K562 (cell line): ENCODE results near the gene CDH7. TPM values are rescaled to one million over a fixed set of nuclear protein-coding genes. Genes with fewer than 3 reads are reported as not detected.

ENCODE experiments used
- ATAC-seq: fragments of 200-7000 bp; cut with Tn5 transposase; 3 replicates; pipeline ENCODE4 v1.9.1; 2020; ENCODE audit warnings: moderate library complexity
- BruUV-seq: library from RNA; stranded (reverse); fragments of 400-500 nt; replicated peaks from 2 replicates; lab custom pipeline; 2021; lab: Mats Ljungman, UMichigan
- CTCF ChIA-PET: fragments of 300-600 bp; formaldehyde crosslinking; extraction: SDS; loops from one replicate; lab custom pipeline; 2021; ENCODE audit warnings: low intra/inter-chr PET ratio; lab: Yijun Ruan, JAX
- POLR2A ChIA-PET: fragments of 300-600, 350-650 bp; sonication (Branson Sonifier 250); formaldehyde crosslinking; extraction: SDS; loops from one replicate; lab custom pipeline; 2021; ENCODE audit warnings: antibody characterized with exemption, inconsistent platforms; lab: Yijun Ruan, JAX
- DNase-seq, 4 experiments: peaks; one replicate each; pipeline versions ENCODE4 v3.0.0 to v3.0.0-alpha.2; 2011 to 2018; ENCODE audit warnings: low spot score in 3 of 4, mixed read lengths in 3 of 4; ENCODE audit errors: extremely low read depth in 1 of 4
- FAIRE-seq: peaks from 2 replicates; lab custom pipeline; 2011; peaks lifted over from hg19 to GRCh38; lab: Jason Lieb, UNC
- H2AFZ ChIP-seq: 2 replicates; pipeline ENCODE4 v1.6.0; 2011; ENCODE audit warnings: low read depth, low read length, control low read depth, inconsistent platforms
- H3K27ac ChIP-seq: fragments of 200-600 bp; 3 replicates; pipeline ENCODE4 v1.8.0; 2011; ENCODE audit warnings: low read depth, mild to moderate bottlenecking, control low read depth, inconsistent platforms, low read length, moderate library complexity, mixed read lengths; ENCODE audit errors: extremely low read depth
- H3K27me3 ChIP-seq, 2 experiments: fragments of 300-600 bp in 1 of 2; 2 replicates in 1 of 2; 3 replicates in 1 of 2; pipeline versions ENCODE4 v1.6.0 to v1.8.0; 2011; ENCODE audit warnings: inconsistent platforms in 2 of 2, low read length in 2 of 2, mild to moderate bottlenecking in 1 of 2, mixed read lengths in 1 of 2, moderate library complexity in 1 of 2; ENCODE audit not compliant: control insufficient read depth in 2 of 2, insufficient read depth in 2 of 2
- H3K36me3 ChIP-seq: fragments of 300-600 bp; 3 replicates; pipeline ENCODE4 v1.8.0; 2011; ENCODE audit warnings: mild to moderate bottlenecking, low read length, inconsistent platforms; ENCODE audit not compliant: control insufficient read depth, insufficient read depth
- H3K4me1 ChIP-seq, 2 experiments: fragments of 200-600 bp in 1 of 2; replicated peaks in 1 of 2; 2 replicates in 1 of 2; 3 replicates in 1 of 2; pipeline versions ENCODE4 v1.5.1 to v1.8.0; 2011; ENCODE audit warnings: inconsistent platforms in 2 of 2, low read length in 2 of 2, mild to moderate bottlenecking in 1 of 2, mixed read lengths in 1 of 2, moderate library complexity in 1 of 2; ENCODE audit not compliant: control insufficient read depth in 2 of 2, insufficient read depth in 2 of 2
- H3K4me2 ChIP-seq: 2 replicates; pipeline ENCODE4 v1.6.1; 2011; ENCODE audit warnings: low read length, control low read depth, inconsistent platforms, mixed read lengths; ENCODE audit not compliant: insufficient read depth
- H3K4me3 ChIP-seq: fragments of 200-600 bp; sonication (generic), shearing (Covaris generic); 2 replicates; pipeline ENCODE4 v1.5.1; 2016; ENCODE audit warnings: control low read depth, inconsistent platforms
- H3K79me2 ChIP-seq: fragments of 200-600 bp; 3 replicates; pipeline ENCODE4 v1.8.0; 2011; ENCODE audit warnings: low read length, inconsistent platforms; ENCODE audit not compliant: control insufficient read depth, insufficient read depth
- H3K9ac ChIP-seq, 2 experiments: 2 replicates each; pipeline versions ENCODE4 v1.6.0 to v1.6.1; 2011; ENCODE audit warnings: low read depth in 2 of 2, low read length in 2 of 2, control low read depth in 1 of 2, inconsistent platforms in 1 of 2, mild to moderate bottlenecking in 1 of 2, mixed read lengths in 1 of 2; ENCODE audit not compliant: insufficient read depth in 1 of 2
- H3K9me1 ChIP-seq: one replicate; pipeline ENCODE4 v1.6.0; 2011; ENCODE audit warnings: inconsistent platforms, mild to moderate bottlenecking, low read length, moderate library complexity; ENCODE audit not compliant: control insufficient read depth, insufficient read depth
- H3K9me3 ChIP-seq: replicated peaks from 2 replicates; pipeline ENCODE4 v1.5.1; 2011; ENCODE audit warnings: low read depth, low read length, inconsistent platforms; ENCODE audit not compliant: control insufficient read depth, insufficient read depth
- H4K20me1 ChIP-seq: replicated peaks from 2 replicates; pipeline ENCODE4 v1.6.1; 2011; ENCODE audit warnings: low read length, inconsistent platforms, mixed read lengths; ENCODE audit not compliant: control insufficient read depth, insufficient read depth
- ATF2 ChIP-seq: sonication (generic); formaldehyde crosslinking; IDR thresholded peaks from 2 replicates; pipeline ENCODE4 v1.8.1; 2022; ENCODE audit warnings: missing genetic modification reagents
- CBFA2T2 ChIP-seq: fragments of 450-650 bp; conservative IDR thresholded peaks from 2 replicates; pipeline ENCODE4 v1.6.1; 2017; ENCODE audit warnings: mild to moderate bottlenecking
- CEBPG ChIP-seq, 3 experiments: fragments of 200-800 bp in 1 of 3; sonication (Bioruptor generic) in 1 of 3; sonication (generic) in 1 of 3; formaldehyde crosslinking in 1 of 3; IDR thresholded peaks in 2 of 3; conservative IDR thresholded peaks in 1 of 3; 2 replicates each; pipeline versions ENCODE4 v1.6.1 to v1.8.0; 2016 to 2022; ENCODE audit warnings: missing compliant biosample characterization in 2 of 3, missing genetic modification characterization in 2 of 3, mild to moderate bottlenecking in 1 of 3, missing genetic modification reagents in 1 of 3
- IFI16 ChIP-seq: fragments of 250-450 bp; sonication (Bioruptor Pico); IDR thresholded peaks from 2 replicates; pipeline ENCODE4 v2.1.2; 2022; ENCODE audit warnings: mild to moderate bottlenecking, inconsistent platforms
- LEF1 ChIP-seq: fragments of 450-650 bp; IDR thresholded peaks from 2 replicates; pipeline ENCODE4 v1.6.1; 2016; ENCODE audit warnings: mild to moderate bottlenecking
- MITF ChIP-seq: IDR thresholded peaks from 2 replicates; pipeline ENCODE4 v1.6.1; 2014; ENCODE audit warnings: antibody characterized with exemption
- NFE2 ChIP-seq: IDR thresholded peaks from 2 replicates; pipeline ENCODE4 v1.6.1; 2014; ENCODE audit warnings: antibody characterized with exemption, low read depth
- PML ChIP-seq: IDR thresholded peaks from 2 replicates; pipeline ENCODE4 v1.6.1; 2012; ENCODE audit warnings: low read length, inconsistent platforms
- PURB ChIP-seq: sonication (generic); formaldehyde crosslinking; IDR thresholded peaks from 2 replicates; pipeline ENCODE4 v1.9.0; 2021; ENCODE audit warnings: low read depth, mild to moderate bottlenecking, missing genetic modification reagents
- SP1 ChIP-seq: sonication (generic); formaldehyde crosslinking; IDR thresholded peaks from 2 replicates; pipeline ENCODE4 v1.8.1; 2022; ENCODE audit warnings: mild to moderate bottlenecking, missing genetic modification reagents
- WHSC1 ChIP-seq: IDR thresholded peaks from one replicate; pipeline ENCODE4 v1.6.1; 2012; ENCODE audit warnings: low read length, control low read depth, inconsistent platforms
- ZBTB9 ChIP-seq: fragments of 450-650 bp; formaldehyde crosslinking; IDR thresholded peaks from 2 replicates; pipeline ENCODE4 v1.4.0; 2020; ENCODE audit warnings: mild to moderate bottlenecking, moderate library complexity
- ZNF395 ChIP-seq: fragments of 200-800 bp; sonication (Bioruptor generic); IDR thresholded peaks from 2 replicates; pipeline ENCODE4 v1.6.1; 2017; ENCODE audit warnings: missing genetic modification characterization, missing compliant biosample characterization
- ZNF695 ChIP-seq: fragments of 450-650 bp; formaldehyde crosslinking; IDR thresholded peaks from 2 replicates; pipeline ENCODE4 v1.4.0; 2020; ENCODE audit warnings: mild to moderate bottlenecking, moderate library complexity
- WGBS: fragments of 100-300 bp; shearing (Covaris generic); methylation state at CpG from one replicate; pipeline ENCODE4 v1.1.6; 2016; ENCODE audit warnings: low coverage, mixed read lengths; ENCODE audit not compliant: insufficient coverage; ENCODE audit errors: missing lambda C conversion rate; 5-methylcytosine and 5-hydroxymethylcytosine counted together
- in situ Hi-C: fragments of 300-500 bp; cut with MboI; formaldehyde crosslinking; loops from 4 replicates; pipeline ENCODE4 v1.15.0; 2018; ENCODE audit warnings: inconsistent platforms, mixed read lengths
- intact Hi-C: fragments of 100-400 bp; cut with micrococcal nuclease; formaldehyde crosslinking; loops from 2 replicates; pipeline ENCODE4 v1.14.2; 2022
- polyA plus RNA-seq, 8 experiments: library from polyadenylated mRNA; depleted of rRNA in 4 of 8; stranded (reverse) in 5 of 8; unstranded in 3 of 8; fragments of >200 nt; fragmentation: Nextera tagmentation in 2 of 8; fragmentation: Illumina TruSeq in 1 of 8; extraction: Ambion mirVana in 2 of 8; extraction: Trizol in 1 of 8; gene quantifications; 2 replicates each; pipeline versions ENCODE4 v1.2.1 to v1.2.3, GENCODE V29; 2011 to 2014; ENCODE audit warnings: inconsistent platforms in 1 of 8, missing spikeins in 1 of 8
- total RNA-seq, 7 experiments: library from RNA; depleted of rRNA in 6 of 7; stranded (reverse); fragments of >200 nt in 6 of 7; fragmentation: Illumina TruSeq in 2 of 7; extraction: Trizol in 2 of 7; gene quantifications; 2 replicates each; pipeline versions ENCODE4 v1.2.1 to v1.2.3, GENCODE V29; 2011 to 2021; ENCODE audit warnings: low replicate concordance in 1 of 7

CDH7 gene
- total and polyA plus RNA-seq, 9 of the 15 experiments (the other 6 are each of a cell fraction or from before 2014, with no cell fraction given) = 0.01 to 0.07 (median 0.05) TPM; not detected in 6

GRCh38 chr18:65769652-65770051 is 18.8 kb downstream of the CDH7 start:
- H3K4me1 ChIP-seq = no peaks in the 10 kb centered on the region
- no peaks in the 10 kb centered on the region for H3K36me3 ChIP-seq
- H3K9ac ChIP-seq = no peak overlapping the region
- H3K4me3 ChIP-seq = no peak overlapping the region
- FAIRE-seq (no peak), DNase-seq (no peak), ATAC-seq (no peak)
- POLR2A ChIA-PET = no interaction called here
- H3K4me2 ChIP-seq = no peak overlapping the region
- WGBS = 0% methylated on average over 4 of the region's 4 CpGs
- no peak overlapping the region for H2AFZ ChIP-seq
- no peaks in the 10 kb centered on the region for H3K79me2 ChIP-seq
- TF ChIP-seq PML (no peak), WHSC1 (no peak), ZNF395 (CRISPR knock-in tag) (no peak), NFE2 (no peak), CBFA2T2 (no peak), PURB (no peak), CEBPG (CRISPR knock-in tag; IDR thresholded peaks at IDR 0.05) (no peak), CEBPG (tag; conservative IDR thresholded peaks at IDR 0.05 in 1 of 2, IDR thresholded peaks at IDR 0.05 in 1 of 2) (no peak), ZNF695 (CRISPR knock-in tag) (no peak), LEF1 (no peak), ATF2 (CRISPR knock-in tag) (no peak), MITF (no peak), IFI16 (no peak), ZBTB9 (CRISPR knock-in tag) (no peak), SP1 (CRISPR knock-in tag) (no peak)
- 0 out of 2 replicates have a peak, but pooled peaks cover 1% of the 10 kb centered on the region for H3K9me3 ChIP-seq
- no peaks in the 10 kb centered on the region for H3K9me1 ChIP-seq
- intact Hi-C loops = no loop called here
- H3K27me3 ChIP-seq = no peaks in the 10 kb centered on the region
- CTCF ChIA-PET = no interaction called here
- H4K20me1 ChIP-seq = no peaks in the 10 kb centered on the region
- in situ Hi-C loops = no loop called here
- H3K27ac ChIP-seq = no peak overlapping the region
- BruUV-seq = no TSS peak
